WTC11 (cell line): ENCODE data around the gene MECR. TPM values are rescaled to one million over a fixed set of nuclear protein-coding genes. Genes with fewer than 3 reads are reported as not detected.
"Not testable (repeated sequence)": the region's sequence is repeated elsewhere in the genome, so short reads cannot be mapped to it uniquely, and the experiment has no call there.

Experiments used
- ATAC-seq: fragments of 200-7000 bp; cut with Tn5 transposase; 2 replicates; pipeline ENCODE4 v1.10.0; 2021; ENCODE audit warnings: mild to moderate bottlenecking, moderate library complexity
- CTCF ChIA-PET: fragments of 300-600 bp; sonication (Branson Sonifier 250); formaldehyde crosslinking; loops from one replicate; lab custom pipeline; 2021; ENCODE audit warnings: antibody characterized with exemption; lab: Charles Lee
- POLR2A ChIA-PET: fragments of 350-600 bp; sonication (Branson Sonifier 250); formaldehyde crosslinking; loops from one replicate; lab custom pipeline; 2021; ENCODE audit warnings: antibody characterized with exemption; lab: Charles Lee
- DNase-seq: peaks from one replicate; pipeline ENCODE4 v3.0.0; 2021; ENCODE audit warnings: low spot score
- H3K27ac Mint-ChIP-seq: 2 replicates; pipeline ENCODE4 v1.8.0; 2021; ENCODE audit warnings: mixed read lengths
- H3K27me3 Mint-ChIP-seq: 2 replicates; pipeline ENCODE4 v1.8.0; 2021; ENCODE audit warnings: low read depth, mild to moderate bottlenecking, moderate library complexity, mixed read lengths
- H3K36me3 Mint-ChIP-seq: 2 replicates; pipeline ENCODE4 v1.8.0; 2021; ENCODE audit warnings: mixed read lengths
- H3K4me1 Mint-ChIP-seq: 2 replicates; pipeline ENCODE4 v1.8.0; 2022; ENCODE audit warnings: mixed read lengths
- H3K4me3 Mint-ChIP-seq: 2 replicates; pipeline ENCODE4 v1.8.0; 2021; ENCODE audit warnings: mild to moderate bottlenecking, moderate library complexity, mixed read lengths
- H3K9me3 Mint-ChIP-seq: 2 replicates; pipeline ENCODE4 v1.8.0; 2021; ENCODE audit warnings: mixed read lengths
- ATF2 ChIP-seq: sonication (generic); formaldehyde crosslinking; IDR thresholded peaks from 2 replicates; pipeline ENCODE4 v1.8.1; 2022; ENCODE audit warnings: low read depth, missing genetic modification reagents, borderline replicate concordance
- FOXJ3 ChIP-seq: sonication (generic); formaldehyde crosslinking; IDR thresholded peaks from 2 replicates; pipeline ENCODE4 v1.9.0; 2021; ENCODE audit warnings: missing genetic modification reagents, mild to moderate bottlenecking, borderline replicate concordance
- FOXP1 ChIP-seq: sonication (generic); formaldehyde crosslinking; IDR thresholded peaks from 2 replicates; pipeline ENCODE4 v1.8.0; 2022; ENCODE audit warnings: missing genetic modification reagents, mild to moderate bottlenecking, moderate library complexity, borderline replicate concordance
- JAZF1 ChIP-seq: fragments of 250-450 bp; sonication (Bioruptor Pico); IDR thresholded peaks from 2 replicates; pipeline ENCODE4 v1.9.0; 2021; ENCODE audit warnings: moderate library complexity, mild to moderate bottlenecking, inconsistent platforms
- MLX ChIP-seq: sonication (generic); formaldehyde crosslinking; IDR thresholded peaks from 2 replicates; pipeline ENCODE4 v1.8.1; 2023; ENCODE audit warnings: mild to moderate bottlenecking, missing genetic modification reagents, moderate library complexity
- NFATC4 ChIP-seq: fragments of 250-450 bp; sonication (Bioruptor Pico); IDR thresholded peaks from 2 replicates; pipeline ENCODE4 v1.9.0; 2021; ENCODE audit warnings: mild to moderate bottlenecking
- NFYB ChIP-seq: sonication (generic); formaldehyde crosslinking; conservative IDR thresholded peaks from 2 replicates; pipeline ENCODE4 v1.8.0; 2022; ENCODE audit warnings: low read depth, missing genetic modification reagents
- PREB ChIP-seq: sonication (generic); formaldehyde crosslinking; IDR thresholded peaks from 2 replicates; pipeline ENCODE4 v1.8.1; 2022; ENCODE audit warnings: mild to moderate bottlenecking, missing genetic modification reagents, moderate library complexity, borderline replicate concordance
- RORB ChIP-seq: fragments of 250-450 bp; sonication (Bioruptor Pico); IDR thresholded peaks from 2 replicates; pipeline ENCODE4 v1.9.0; 2021; ENCODE audit warnings: mild to moderate bottlenecking
- SMAD3 ChIP-seq: sonication (generic); formaldehyde crosslinking; IDR thresholded peaks from 2 replicates; pipeline ENCODE4 v1.8.0; 2022; ENCODE audit warnings: missing genetic modification reagents, mild to moderate bottlenecking, borderline replicate concordance
- SP1 ChIP-seq: sonication (generic); formaldehyde crosslinking; conservative IDR thresholded peaks from 2 replicates; pipeline ENCODE4 v1.8.1; 2022; ENCODE audit warnings: missing genetic modification reagents
- ZNF263 ChIP-seq: sonication (generic); formaldehyde crosslinking; IDR thresholded peaks from 2 replicates; pipeline ENCODE4 v1.8.1; 2022; ENCODE audit warnings: low read depth, mild to moderate bottlenecking, moderate library complexity, missing genetic modification reagents
- ZNF425 ChIP-seq: fragments of 250-450 bp; sonication (Bioruptor Pico); conservative IDR thresholded peaks from 2 replicates; pipeline ENCODE4 v1.9.0; 2021; ENCODE audit warnings: mild to moderate bottlenecking
- total RNA-seq: library from RNA; stranded (reverse); gene quantifications from 3 replicates; pipeline ENCODE4 v1.2.3, GENCODE V29; 2021
- TF ChIP-seq, protein P1 (sequence below): sonication (generic); formaldehyde crosslinking; IDR thresholded peaks from 2 replicates; pipeline ENCODE4 v1.8.1; 2023; ENCODE audit warnings: mild to moderate bottlenecking, moderate library complexity, missing genetic modification reagents
- TF ChIP-seq, protein P2 (sequence below): sonication (generic); formaldehyde crosslinking; IDR thresholded peaks from 2 replicates; pipeline ENCODE4 v1.8.1; 2022; ENCODE audit warnings: mild to moderate bottlenecking, moderate library complexity, missing genetic modification reagents
- TF ChIP-seq, protein P3 (sequence below): fragments of 250-450 bp; sonication (Bioruptor Pico); IDR thresholded peaks from 2 replicates; pipeline ENCODE4 v1.9.0; 2021; ENCODE audit warnings: mild to moderate bottlenecking, borderline replicate concordance

MECR gene
- total RNA-seq, 1 experiment from 2014 or later = 37.6 TPM

- TF ChIP-seq, protein P1, sequence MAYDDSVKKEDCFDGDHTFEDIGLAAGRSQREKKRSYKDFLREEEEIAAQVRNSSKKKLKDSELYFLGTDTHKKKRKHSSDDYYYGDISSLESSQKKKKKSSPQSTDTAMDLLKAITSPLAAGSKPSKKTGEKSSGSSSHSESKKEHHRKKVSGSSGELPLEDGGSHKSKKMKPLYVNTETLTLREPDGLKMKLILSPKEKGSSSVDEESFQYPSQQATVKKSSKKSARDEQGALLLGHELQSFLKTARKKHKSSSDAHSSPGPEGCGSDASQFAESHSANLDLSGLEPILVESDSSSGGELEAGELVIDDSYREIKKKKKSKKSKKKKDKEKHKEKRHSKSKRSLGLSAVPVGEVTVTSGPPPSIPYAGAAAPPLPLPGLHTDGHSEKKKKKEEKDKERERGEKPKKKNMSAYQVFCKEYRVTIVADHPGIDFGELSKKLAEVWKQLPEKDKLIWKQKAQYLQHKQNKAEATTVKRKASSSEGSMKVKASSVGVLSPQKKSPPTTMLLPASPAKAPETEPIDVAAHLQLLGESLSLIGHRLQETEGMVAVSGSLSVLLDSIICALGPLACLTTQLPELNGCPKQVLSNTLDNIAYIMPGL (CRISPR knock-in tag) = peak; percentile 63
- TF ChIP-seq JAZF1 (CRISPR knock-in tag) = no peak
These were observed 5.4 kb upstream of the MECR start, which contains the start of gene PTPRU (continued) for GRCh38 chr1:29235955-29236711.

- ATAC-seq, H3K36me3 Mint-ChIP-seq, POLR2A ChIA-PET, DNase-seq, H3K27ac Mint-ChIP-seq, H3K9me3 Mint-ChIP-seq, H3K4me3 Mint-ChIP-seq: not testable (repeated sequence)
- peaks cover 39% of the 10 kb centered on the region for H3K4me1 Mint-ChIP-seq
- peaks cover 68% of the 10 kb centered on the region for H3K27me3 Mint-ChIP-seq
- CTCF ChIA-PET = interaction anchor here (1.3 to 2.6 kb wide), 2 partner anchors 48 to 78 kb away, joined by 3 to 6 read pairs; no protein-coding TSS in a partner anchor
These were observed 4.1 kb upstream of the MECR start for GRCh38 chr1:29234881-29235280.

DNA sequence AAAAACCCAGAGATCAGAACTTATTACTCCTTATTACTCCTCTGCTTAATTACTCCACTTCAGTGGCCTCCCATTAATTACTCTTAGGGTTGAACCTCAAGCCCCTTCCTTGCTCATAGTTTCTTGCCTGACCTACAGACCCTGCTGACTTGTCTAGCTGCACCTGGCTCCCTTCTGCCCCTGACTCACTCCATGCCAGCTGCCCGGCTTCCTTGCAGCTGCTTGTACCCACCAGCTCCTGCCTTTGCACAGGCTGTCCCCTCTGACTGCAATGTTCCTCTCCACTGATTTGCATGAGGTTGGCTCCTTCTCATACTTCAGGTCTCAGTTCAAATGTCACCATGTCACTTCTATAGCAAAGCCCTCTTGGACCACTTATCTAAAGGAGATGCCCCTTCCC, 3.7 kb upstream of the MECR start:
- Mint-ChIP-seq H3K9me3 (no peaks in the 10 kb centered on the region), H3K4me3 (no peak overlapping the region), H3K27me3 (peaks cover 66% of the 10 kb centered on the region), H3K4me1 (peaks cover 39% of the 10 kb centered on the region), H3K27ac (no peak overlapping the region), H3K36me3 (no peaks in the 10 kb centered on the region)
- DNase-seq (no peak), ATAC-seq (no peak)
- ChIA-PET POLR2A (no interaction called here), CTCF (interaction anchor here (0.5 to 2.6 kb wide), 4 partner anchors 49 to 1543 kb away, joined by 3 to 6 read pairs (median 3); no protein-coding TSS in a partner anchor)
- TF ChIP-seq PREB (CRISPR knock-in tag) (no peak), SP1 (CRISPR knock-in tag) (no peak), RORB (CRISPR knock-in tag) (no peak), ATF2 (CRISPR knock-in tag) (no peak), ZNF425 (CRISPR knock-in tag) (no peak), NFATC4 (CRISPR knock-in tag) (no peak), FOXJ3 (no peak), MLX (CRISPR knock-in tag) (no peak), ZNF263 (CRISPR knock-in tag) (no peak), SMAD3 (CRISPR knock-in tag) (no peak), FOXP1 (CRISPR knock-in tag) (no peak), NFYB (CRISPR knock-in tag) (no peak)
- TF ChIP-seq, protein P2, sequence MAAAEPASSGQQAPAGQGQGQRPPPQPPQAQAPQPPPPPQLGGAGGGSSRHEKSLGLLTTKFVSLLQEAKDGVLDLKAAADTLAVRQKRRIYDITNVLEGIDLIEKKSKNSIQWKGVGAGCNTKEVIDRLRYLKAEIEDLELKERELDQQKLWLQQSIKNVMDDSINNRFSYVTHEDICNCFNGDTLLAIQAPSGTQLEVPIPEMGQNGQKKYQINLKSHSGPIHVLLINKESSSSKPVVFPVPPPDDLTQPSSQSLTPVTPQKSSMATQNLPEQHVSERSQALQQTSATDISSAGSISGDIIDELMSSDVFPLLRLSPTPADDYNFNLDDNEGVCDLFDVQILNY (CRISPR knock-in tag) = no peak
- TF ChIP-seq, protein P3, sequence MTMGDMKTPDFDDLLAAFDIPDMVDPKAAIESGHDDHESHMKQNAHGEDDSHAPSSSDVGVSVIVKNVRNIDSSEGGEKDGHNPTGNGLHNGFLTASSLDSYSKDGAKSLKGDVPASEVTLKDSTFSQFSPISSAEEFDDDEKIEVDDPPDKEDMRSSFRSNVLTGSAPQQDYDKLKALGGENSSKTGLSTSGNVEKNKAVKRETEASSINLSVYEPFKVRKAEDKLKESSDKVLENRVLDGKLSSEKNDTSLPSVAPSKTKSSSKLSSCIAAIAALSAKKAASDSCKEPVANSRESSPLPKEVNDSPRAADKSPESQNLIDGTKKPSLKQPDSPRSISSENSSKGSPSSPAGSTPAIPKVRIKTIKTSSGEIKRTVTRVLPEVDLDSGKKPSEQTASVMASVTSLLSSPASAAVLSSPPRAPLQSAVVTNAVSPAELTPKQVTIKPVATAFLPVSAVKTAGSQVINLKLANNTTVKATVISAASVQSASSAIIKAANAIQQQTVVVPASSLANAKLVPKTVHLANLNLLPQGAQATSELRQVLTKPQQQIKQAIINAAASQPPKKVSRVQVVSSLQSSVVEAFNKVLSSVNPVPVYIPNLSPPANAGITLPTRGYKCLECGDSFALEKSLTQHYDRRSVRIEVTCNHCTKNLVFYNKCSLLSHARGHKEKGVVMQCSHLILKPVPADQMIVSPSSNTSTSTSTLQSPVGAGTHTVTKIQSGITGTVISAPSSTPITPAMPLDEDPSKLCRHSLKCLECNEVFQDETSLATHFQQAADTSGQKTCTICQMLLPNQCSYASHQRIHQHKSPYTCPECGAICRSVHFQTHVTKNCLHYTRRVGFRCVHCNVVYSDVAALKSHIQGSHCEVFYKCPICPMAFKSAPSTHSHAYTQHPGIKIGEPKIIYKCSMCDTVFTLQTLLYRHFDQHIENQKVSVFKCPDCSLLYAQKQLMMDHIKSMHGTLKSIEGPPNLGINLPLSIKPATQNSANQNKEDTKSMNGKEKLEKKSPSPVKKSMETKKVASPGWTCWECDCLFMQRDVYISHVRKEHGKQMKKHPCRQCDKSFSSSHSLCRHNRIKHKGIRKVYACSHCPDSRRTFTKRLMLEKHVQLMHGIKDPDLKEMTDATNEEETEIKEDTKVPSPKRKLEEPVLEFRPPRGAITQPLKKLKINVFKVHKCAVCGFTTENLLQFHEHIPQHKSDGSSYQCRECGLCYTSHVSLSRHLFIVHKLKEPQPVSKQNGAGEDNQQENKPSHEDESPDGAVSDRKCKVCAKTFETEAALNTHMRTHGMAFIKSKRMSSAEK (CRISPR knock-in tag) = no peak
- TF ChIP-seq, protein P1 (CRISPR knock-in tag) = no peak
